ENCODE results near the gene TOMT.
A peak's percentile ranks its signal among the peaks of the same experiment; 100 is the strongest.

TOMT gene

GRCh38 chr11:72105888-72106287, at the start of gene TOMT:
TOMT (plus strand) TSS chr11:72105924; CDS start chr11:72105952, 28 bp downstream.
- DNase-seq = no peak

- no peak for DNase-seq
Observed at GRCh38 chr11:72058416-72059034, 47.2 kb upstream of the TOMT start.

GRCh38 chr11:72061739-72062396, 43.9 kb upstream of the TOMT start:
- DNase-seq = no peak

- DNase-seq = no peak
Observed at GRCh38 chr11:72066855-72067254, 38.9 kb upstream of the TOMT start.

DNA sequence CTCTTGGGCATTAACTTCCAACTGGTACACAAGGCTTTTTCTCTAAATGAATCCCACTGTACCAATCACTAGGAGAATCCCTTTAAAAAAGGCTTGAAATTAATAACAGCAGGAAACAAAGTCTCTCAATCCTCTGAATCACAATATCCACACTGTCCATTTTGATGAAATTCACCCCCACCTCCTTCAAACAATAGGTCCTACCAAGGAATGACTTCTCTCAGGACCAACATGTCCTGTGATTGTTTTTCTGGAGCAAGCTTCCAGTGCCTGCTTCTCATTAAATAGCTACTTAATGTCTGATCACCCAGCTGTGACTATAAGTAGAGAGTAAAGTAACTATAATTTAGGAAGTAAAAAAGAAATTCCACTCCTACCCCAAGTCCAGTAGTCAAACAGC, 38.5 kb upstream of the TOMT start:
- no peak for DNase-seq

DNA sequence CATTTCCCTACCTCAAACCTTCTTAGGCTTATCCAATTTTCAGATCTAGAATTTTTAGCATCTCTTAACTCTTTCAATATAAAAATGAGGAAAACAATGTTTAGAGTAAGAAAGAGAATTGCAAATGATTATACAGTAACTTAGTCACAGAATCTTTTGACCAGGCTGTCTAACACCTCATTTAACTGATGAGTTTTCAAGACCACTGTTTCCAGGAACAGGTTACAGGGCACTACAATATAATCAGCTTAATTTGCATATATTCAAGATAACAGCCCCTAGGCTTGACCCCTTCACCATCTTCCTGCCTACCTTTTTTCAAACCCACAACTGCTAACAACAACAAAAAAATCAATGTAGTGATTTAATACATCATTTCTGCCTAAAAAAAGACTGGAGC, 38.0 kb upstream of the TOMT start:
- DNase-seq = no peak

DNA sequence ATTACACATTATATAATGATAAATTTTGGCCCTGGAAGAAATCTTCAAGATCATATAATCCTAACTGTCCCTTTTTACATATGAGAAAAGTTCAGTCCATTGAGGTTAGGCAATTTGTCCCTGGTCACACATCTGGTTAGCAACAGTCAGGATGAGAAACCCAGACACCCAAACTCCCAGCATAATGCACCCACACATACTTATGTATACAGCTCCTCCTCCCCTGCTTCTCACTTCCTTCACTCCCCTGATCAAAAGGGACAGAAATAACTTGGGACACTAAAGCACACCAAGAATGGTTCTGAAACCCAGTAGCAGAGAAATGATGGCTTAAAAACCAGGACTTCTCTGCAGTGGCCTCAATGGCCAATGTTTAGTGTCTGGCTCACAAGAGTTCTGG, 36.5 kb upstream of the TOMT start:
- no peak for DNase-seq

- peak; percentile 57 for DNase-seq
Observed at GRCh38 chr11:72069787-72070251, 35.9 kb upstream of the TOMT start.

GRCh38 chr11:72070491-72070890, 35.2 kb upstream of the TOMT start:
- DNase-seq = no peak

DNA sequence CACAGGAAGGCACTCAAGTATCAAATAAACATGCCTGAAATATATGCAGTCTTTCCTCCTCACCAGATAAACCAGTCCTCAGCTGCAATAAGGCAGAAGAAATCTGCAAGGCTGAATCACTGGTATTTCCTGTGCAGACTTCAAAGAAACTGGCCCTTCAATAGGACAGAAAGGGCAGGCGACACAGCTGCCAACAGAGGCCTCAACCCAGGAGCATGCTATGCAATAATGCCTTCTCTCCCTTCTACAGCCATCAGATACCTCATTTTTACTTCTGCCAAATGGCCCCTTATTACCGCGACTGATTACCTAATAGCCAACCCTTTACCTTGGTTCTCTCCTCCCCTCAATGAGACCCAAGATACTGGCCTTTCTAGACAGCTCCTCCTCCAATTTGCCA, 33.4 kb upstream of the TOMT start:
- no peak for DNase-seq

DNA sequence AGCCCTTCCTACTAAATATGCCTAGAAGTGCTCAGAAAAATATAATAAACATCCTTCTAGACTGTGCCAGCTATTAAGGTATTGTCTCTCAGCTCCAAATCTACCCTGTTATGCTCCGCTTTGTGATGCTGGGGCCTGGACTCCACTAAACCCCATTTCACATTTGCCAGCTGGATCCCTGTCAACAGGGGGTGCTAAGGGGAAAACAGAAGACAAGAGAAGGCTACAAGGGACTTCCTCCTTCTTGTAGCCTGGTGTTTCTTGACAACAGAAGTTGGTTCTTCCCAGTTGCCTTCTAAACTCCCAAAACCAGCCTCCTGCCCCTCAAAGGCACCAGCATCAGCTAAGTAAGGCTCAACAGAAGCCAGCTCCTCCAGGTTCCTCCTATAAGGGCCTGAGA, 30.6 kb upstream of the TOMT start:
- no peak for DNase-seq

- DNase-seq = no peak
Observed at GRCh38 chr11:72075756-72076155, 30.0 kb upstream of the TOMT start.

DNA sequence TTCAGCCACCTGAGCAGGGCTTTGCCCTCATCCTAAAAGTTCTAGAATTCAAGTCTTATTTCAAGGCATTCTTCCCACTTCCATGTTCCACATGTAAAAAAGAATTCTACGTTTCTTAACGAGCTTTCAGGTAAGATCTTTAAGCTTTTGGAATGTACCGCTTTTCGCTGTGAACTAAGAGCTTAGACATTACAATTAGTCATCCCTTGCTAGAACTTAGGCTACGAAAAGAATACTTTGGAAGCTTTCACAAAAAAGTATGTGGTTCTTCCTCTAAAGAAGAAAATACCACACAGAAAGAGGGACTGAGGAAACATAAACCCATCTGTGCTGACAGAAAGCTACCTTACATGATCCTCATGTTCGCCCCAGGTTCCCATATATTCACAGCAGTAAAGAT, 27.2 kb upstream of the TOMT start:
- no peak for DNase-seq

DNA sequence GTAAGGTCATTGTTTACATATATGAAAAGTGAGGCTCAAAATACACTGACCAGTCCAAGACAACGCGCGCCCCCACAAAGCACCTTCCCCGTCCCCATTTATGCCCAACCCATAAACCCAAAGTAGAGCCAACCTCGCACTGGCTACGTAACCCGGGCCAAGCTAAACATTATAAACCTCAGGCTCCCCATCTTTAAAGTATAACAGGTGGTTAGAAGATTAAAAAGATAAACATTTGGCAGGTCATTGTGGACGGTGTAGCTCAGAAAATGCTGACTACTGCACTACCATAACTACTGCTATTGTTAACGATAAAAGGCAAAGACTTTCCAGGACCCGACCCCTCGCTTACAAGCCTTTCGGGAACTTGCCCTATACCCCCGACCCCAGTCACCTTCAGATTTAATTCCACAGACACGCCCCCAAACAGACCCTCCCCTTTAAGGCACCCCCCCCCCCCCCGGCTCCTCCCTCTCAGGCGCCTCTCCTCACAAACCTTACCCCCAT, 25.9 kb upstream of the TOMT start:
- DNase-seq = no peak

GRCh38 chr11:72080326-72081183, 25.2 kb upstream of the TOMT start, which contains the start of the genes LRRC51 and NUMA1:
LRRC51 (plus strand) TSS chr11:72080850; CDS start chr11:72089084, 8,234 bp downstream.
NUMA1 (minus strand) TSS chr11:72080542; CDS start chr11:72035943, 44,599 bp downstream.
- peak; percentile 97 for DNase-seq

DNA sequence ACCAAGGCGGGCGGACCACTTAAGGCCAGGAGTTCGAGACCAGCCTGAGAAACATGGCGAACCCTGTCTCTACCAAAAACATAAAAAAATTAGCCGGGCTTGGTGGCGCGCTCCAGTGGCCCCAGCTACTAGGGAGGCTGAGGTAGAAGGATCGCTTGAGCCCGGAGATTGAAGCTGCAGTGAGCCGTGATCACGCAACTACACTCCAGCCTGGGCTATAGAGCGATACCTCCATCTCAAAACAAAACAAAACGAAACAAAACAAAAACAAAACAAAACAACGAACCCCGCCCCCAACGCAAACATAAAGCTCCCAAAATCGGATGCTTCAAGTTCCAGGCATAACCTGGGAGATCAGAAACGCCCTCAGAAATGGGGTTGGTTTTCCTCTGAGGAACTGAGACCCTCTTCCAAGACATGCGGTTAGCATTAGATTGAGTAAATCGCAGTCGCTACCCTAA, 24.5 kb upstream of the TOMT start:
- DNase-seq = no peak

DNA sequence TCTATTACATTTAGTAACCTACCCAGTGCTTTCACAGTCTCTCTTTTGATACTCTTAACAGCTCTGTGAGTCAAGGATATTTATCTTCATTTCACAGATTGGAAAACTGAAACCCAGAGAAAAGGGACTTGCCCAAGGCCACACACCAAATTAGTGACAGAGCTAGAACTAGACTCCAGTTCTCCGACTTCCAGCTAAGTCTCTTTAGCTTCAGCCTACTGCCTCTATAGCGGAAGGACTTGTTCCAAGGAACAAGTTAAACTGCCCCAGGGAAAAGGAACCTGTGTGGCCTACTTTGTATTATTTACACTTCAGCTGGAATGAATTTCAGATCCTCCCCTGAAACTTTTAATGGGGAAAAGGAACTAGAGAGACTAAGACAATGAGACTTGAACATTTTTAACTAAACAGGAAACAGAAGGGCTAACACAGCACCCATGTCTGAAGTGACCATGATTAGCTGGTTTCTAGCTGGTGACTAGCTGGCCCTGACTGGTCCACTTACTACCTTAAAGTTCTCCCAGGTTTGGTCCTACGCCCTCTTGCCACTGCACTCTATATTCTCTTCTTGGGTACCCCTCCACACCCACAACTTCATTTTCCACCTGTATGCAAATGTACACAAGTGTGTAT, 23.8 kb upstream of the TOMT start:
- no peak for DNase-seq

DNA sequence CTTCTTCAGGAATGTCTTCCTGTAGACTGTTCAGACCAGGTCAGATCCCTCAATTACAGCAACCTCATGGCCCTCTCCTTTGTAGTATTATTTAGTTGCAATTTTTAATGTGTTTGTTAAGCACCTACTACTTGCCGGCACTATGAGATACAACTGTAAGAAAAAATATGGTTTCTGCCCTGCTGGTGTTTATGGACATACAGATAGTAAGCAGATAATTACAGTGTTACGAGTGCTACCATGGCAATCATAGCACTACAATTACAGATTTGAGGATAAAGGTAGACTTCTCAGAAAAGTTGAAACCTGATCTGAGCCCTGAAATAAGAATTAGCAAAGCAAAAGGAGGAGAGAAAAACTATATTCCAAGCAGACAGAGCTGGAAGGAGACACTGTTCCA, 22.3 kb upstream of the TOMT start:
- no peak for DNase-seq

GRCh38 chr11:72084076-72084475, 21.6 kb upstream of the TOMT start:
- DNase-seq = no peak

DNA sequence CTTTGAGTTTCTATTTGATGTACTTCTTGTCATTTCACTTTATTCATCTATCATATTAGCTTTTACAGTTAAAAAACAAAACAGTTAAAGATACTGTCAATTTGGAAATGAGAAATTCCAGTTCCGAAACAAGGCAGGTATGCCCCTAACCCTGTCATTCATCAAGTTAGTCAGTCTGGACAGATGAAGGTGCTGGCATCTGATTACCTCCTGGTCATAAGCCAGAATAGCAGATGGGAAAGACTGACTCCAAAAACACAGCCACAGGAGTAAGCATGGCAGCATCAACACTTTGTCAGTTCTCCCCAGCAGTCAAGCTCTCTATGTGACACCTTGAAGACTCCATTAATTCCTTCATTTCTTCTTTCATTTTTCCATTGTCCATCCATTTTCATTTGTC, 20.8 kb upstream of the TOMT start:
- no peak for DNase-seq

DNA sequence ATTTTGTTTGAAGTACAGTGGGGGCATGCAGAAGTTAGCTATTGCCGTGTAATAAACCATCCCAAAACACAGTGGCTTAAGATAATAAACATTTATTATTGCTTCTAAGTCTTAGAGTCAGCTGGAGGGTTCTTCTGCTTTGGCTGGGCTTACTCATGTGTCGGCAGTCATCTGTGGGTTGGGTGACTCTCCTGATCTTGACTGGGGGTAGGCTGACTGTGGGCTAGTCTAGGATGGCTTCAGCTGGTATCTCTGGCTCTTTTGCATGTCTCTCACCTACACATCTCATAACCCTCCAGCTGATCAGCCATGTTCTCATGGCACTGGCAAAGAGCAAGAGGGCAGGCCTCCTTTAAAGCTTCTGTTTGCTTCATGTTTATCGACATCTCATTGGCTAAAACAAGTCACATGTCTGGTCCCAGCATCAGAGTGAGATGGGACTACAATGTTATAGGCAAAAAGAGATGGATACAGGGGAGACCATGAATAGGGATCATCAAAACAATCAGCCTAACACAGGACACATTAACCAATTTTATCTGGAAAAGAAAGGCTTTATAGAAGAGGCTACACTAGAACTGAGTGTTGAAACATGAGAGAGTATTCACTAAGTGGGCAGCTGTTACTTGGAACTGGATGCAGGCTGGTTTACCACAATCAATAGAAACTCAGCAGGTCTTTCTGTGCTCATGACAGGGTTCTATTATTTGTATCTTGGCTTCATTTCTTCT, 19.9 kb upstream of the TOMT start:
- DNase-seq = no peak

Data from GOT3 (cell line).